ENCODE results near the gene DDC. TPM values are rescaled to one million over a fixed set of nuclear protein-coding genes. Genes with fewer than 3 reads are reported as not detected.

The DDC gene
- total and polyA plus RNA-seq, 4 donors, result 27.2 to 74.9 (median 58.6) TPM

DNA sequence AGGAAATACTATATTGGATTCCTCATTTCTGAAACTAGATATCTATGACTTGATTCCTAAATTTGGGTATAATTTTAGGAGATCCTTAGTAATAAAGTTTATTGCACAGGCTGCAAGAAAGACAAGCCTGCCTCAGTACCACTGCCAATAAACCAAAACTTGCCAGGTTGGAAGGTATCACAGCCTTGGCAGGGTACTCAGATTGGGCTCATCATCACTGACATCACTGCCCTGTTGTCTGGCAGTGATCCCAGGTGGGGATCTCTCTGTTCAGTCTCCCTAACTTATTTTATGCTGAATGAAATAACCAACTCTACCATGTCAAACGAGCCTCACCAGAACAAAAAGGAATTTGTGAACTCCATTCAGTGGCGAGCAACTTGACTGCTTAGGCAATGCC is 133.9 kb downstream of the DDC start:
- Histone ChIP-seq H3K27me3 (ENCODE audit: control insufficient read depth in 4 of 4, insufficient read depth in 4 of 4, low read length in 3 of 4) (no peaks in the 10 kb centered on the region), H3K4me1 (ENCODE audit: control insufficient read depth in 4 of 4, insufficient read depth in 4 of 4, low read length in 3 of 4) (no peaks in the 10 kb centered on the region), H3K27ac (ENCODE audit: low read depth in 1 of 2, low read length in 2 of 2) (no peak overlapping the region), H3K4me3 (ENCODE audit: low read depth in 1 of 3, low read length in 3 of 3) (no peak overlapping the region), H3K36me3 (ENCODE audit: control insufficient read depth in 4 of 4, insufficient read depth in 3 of 4, low read depth in 1 of 4, low read length in 3 of 4) (no peaks in the 10 kb centered on the region), H3K9me3 (ENCODE audit: control insufficient read depth in 4 of 4, low read length in 3 of 4) (no peaks in the 10 kb centered on the region), H3K9ac (ENCODE audit: low read depth in 1 of 2, low read length in 2 of 2) (no peak overlapping the region)
- WGBS, result 92% methylated on average over 2 of the region's 2 CpGs
- TF ChIP-seq TAF1 (conservative IDR thresholded peaks at IDR 0.05) (no peak), YY1 (IDR thresholded peaks at IDR 0.05) (no peak), HNF4G (IDR thresholded peaks at IDR 0.05) (no peak), FOXA1 (IDR thresholded peaks at IDR 0.05) (no peak), RAD21 (IDR thresholded peaks at IDR 0.05) (no peak), RXRA (IDR thresholded peaks at IDR 0.05) (no peak), NR2F2 (IDR thresholded peaks at IDR 0.05) (no peak), EGR1 (IDR thresholded peaks at IDR 0.05; ENCODE audit: low read depth in 2 of 2) (no peak), HNF4A (conservative IDR thresholded peaks at IDR 0.05) (no peak), GABPA (IDR thresholded peaks at IDR 0.05 in 1 of 2, conservative IDR thresholded peaks at IDR 0.05 in 1 of 2) (no peak), FOXA2 (IDR thresholded peaks at IDR 0.05) (no peak), SP1 (IDR thresholded peaks at IDR 0.05) (no peak)
- TF ChIP-seq, protein P1, sequence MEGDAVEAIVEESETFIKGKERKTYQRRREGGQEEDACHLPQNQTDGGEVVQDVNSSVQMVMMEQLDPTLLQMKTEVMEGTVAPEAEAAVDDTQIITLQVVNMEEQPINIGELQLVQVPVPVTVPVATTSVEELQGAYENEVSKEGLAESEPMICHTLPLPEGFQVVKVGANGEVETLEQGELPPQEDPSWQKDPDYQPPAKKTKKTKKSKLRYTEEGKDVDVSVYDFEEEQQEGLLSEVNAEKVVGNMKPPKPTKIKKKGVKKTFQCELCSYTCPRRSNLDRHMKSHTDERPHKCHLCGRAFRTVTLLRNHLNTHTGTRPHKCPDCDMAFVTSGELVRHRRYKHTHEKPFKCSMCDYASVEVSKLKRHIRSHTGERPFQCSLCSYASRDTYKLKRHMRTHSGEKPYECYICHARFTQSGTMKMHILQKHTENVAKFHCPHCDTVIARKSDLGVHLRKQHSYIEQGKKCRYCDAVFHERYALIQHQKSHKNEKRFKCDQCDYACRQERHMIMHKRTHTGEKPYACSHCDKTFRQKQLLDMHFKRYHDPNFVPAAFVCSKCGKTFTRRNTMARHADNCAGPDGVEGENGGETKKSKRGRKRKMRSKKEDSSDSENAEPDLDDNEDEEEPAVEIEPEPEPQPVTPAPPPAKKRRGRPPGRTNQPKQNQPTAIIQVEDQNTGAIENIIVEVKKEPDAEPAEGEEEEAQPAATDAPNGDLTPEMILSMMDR (IDR thresholded peaks at IDR 0.05; ENCODE audit: low read depth, low read length, missing input control), result no peak
- TF ChIP-seq, protein P2, sequence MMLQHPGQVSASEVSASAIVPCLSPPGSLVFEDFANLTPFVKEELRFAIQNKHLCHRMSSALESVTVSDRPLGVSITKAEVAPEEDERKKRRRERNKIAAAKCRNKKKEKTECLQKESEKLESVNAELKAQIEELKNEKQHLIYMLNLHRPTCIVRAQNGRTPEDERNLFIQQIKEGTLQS (IDR thresholded peaks at IDR 0.05), result no peak
- TF ChIP-seq, protein P3, sequence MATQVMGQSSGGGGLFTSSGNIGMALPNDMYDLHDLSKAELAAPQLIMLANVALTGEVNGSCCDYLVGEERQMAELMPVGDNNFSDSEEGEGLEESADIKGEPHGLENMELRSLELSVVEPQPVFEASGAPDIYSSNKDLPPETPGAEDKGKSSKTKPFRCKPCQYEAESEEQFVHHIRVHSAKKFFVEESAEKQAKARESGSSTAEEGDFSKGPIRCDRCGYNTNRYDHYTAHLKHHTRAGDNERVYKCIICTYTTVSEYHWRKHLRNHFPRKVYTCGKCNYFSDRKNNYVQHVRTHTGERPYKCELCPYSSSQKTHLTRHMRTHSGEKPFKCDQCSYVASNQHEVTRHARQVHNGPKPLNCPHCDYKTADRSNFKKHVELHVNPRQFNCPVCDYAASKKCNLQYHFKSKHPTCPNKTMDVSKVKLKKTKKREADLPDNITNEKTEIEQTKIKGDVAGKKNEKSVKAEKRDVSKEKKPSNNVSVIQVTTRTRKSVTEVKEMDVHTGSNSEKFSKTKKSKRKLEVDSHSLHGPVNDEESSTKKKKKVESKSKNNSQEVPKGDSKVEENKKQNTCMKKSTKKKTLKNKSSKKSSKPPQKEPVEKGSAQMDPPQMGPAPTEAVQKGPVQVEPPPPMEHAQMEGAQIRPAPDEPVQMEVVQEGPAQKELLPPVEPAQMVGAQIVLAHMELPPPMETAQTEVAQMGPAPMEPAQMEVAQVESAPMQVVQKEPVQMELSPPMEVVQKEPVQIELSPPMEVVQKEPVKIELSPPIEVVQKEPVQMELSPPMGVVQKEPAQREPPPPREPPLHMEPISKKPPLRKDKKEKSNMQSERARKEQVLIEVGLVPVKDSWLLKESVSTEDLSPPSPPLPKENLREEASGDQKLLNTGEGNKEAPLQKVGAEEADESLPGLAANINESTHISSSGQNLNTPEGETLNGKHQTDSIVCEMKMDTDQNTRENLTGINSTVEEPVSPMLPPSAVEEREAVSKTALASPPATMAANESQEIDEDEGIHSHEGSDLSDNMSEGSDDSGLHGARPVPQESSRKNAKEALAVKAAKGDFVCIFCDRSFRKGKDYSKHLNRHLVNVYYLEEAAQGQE (IDR thresholded peaks at IDR 0.05), result no peak
- TF ChIP-seq, protein P4, sequence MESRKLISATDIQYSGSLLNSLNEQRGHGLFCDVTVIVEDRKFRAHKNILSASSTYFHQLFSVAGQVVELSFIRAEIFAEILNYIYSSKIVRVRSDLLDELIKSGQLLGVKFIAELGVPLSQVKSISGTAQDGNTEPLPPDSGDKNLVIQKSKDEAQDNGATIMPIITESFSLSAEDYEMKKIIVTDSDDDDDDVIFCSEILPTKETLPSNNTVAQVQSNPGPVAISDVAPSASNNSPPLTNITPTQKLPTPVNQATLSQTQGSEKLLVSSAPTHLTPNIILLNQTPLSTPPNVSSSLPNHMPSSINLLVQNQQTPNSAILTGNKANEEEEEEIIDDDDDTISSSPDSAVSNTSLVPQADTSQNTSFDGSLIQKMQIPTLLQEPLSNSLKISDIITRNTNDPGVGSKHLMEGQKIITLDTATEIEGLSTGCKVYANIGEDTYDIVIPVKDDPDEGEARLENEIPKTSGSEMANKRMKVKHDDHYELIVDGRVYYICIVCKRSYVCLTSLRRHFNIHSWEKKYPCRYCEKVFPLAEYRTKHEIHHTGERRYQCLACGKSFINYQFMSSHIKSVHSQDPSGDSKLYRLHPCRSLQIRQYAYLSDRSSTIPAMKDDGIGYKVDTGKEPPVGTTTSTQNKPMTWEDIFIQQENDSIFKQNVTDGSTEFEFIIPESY (IDR thresholded peaks at IDR 0.05), result no peak
- TF ChIP-seq, protein P5, sequence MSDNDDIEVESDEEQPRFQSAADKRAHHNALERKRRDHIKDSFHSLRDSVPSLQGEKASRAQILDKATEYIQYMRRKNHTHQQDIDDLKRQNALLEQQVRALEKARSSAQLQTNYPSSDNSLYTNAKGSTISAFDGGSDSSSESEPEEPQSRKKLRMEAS (IDR thresholded peaks at IDR 0.05), result no peak
- DNase-seq (ENCODE audit: low spot score), result no peak

DNA sequence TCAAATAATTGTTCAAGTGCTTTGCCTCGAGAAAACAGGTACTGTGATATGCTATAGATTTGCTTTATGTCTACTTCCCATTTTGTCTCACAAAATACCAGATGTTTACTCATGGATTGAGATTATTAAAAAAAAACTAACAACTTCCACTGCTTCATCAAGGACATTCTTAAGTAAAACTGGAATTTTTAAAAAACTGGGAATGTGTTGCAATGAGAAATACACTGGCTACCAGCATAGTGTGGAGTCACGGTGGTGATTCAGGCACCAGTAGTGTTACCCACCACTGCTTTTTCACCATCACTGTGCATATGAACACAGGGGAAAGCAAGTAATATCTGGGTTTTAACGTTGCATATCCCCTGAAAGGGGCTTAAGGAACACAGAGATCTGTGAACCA is 136.3 kb downstream of the DDC start:
- no peaks in the 10 kb centered on the region for H3K4me1 ChIP-seq (ENCODE audit: control insufficient read depth in 4 of 4, insufficient read depth in 4 of 4, low read length in 3 of 4)
- 85% methylated on average over 3 of the region's 3 CpGs for WGBS
- no peaks in the 10 kb centered on the region for H3K27me3 ChIP-seq (ENCODE audit: control insufficient read depth in 4 of 4, insufficient read depth in 4 of 4, low read length in 3 of 4)
- no peaks in the 10 kb centered on the region for H3K36me3 ChIP-seq (ENCODE audit: control insufficient read depth in 4 of 4, insufficient read depth in 3 of 4, low read depth in 1 of 4, low read length in 3 of 4)
- no peak for DNase-seq (ENCODE audit: low spot score)
- H3K27ac ChIP-seq (ENCODE audit: low read depth in 1 of 2, low read length in 2 of 2), result no peak overlapping the region
- H3K9me3 ChIP-seq (ENCODE audit: control insufficient read depth in 4 of 4, low read length in 3 of 4), result no peaks in the 10 kb centered on the region
- H3K4me3 ChIP-seq (ENCODE audit: low read depth in 1 of 3, low read length in 3 of 3), result no peak overlapping the region
- H3K9ac ChIP-seq (ENCODE audit: low read depth in 1 of 2, low read length in 2 of 2), result no peak overlapping the region
- TF ChIP-seq EGR1 (IDR thresholded peaks at IDR 0.05; ENCODE audit: low read depth in 2 of 2), result no peak
- TF ChIP-seq RAD21 (IDR thresholded peaks at IDR 0.05), result no peak
- TF ChIP-seq, protein P5 (IDR thresholded peaks at IDR 0.05), result no peak
- no peak for TF ChIP-seq FOXA1 (IDR thresholded peaks at IDR 0.05)
- TF ChIP-seq HNF4G (IDR thresholded peaks at IDR 0.05), result no peak
- no peak for TF ChIP-seq TAF1 (conservative IDR thresholded peaks at IDR 0.05)
- TF ChIP-seq, protein P2 (IDR thresholded peaks at IDR 0.05), result no peak
- no peak for TF ChIP-seq FOXA2 (IDR thresholded peaks at IDR 0.05)
- TF ChIP-seq GABPA (IDR thresholded peaks at IDR 0.05 in 1 of 2, conservative IDR thresholded peaks at IDR 0.05 in 1 of 2), result no peak
- TF ChIP-seq, protein P4 (IDR thresholded peaks at IDR 0.05), result no peak
- TF ChIP-seq SP1 (IDR thresholded peaks at IDR 0.05), result no peak
- no peak for TF ChIP-seq RXRA (IDR thresholded peaks at IDR 0.05)
- TF ChIP-seq JUND (IDR thresholded peaks at IDR 0.05), result no peak
- no peak for TF ChIP-seq NR2F2 (IDR thresholded peaks at IDR 0.05)
- TF ChIP-seq, protein P1 (IDR thresholded peaks at IDR 0.05; ENCODE audit: low read depth, low read length, missing input control), result no peak
- TF ChIP-seq YY1 (IDR thresholded peaks at IDR 0.05), result no peak
